H1 (cell line): Measurements from ENCODE around the gene CAPZB. TPM values are rescaled to one million over a fixed set of nuclear protein-coding genes. Genes with fewer than 3 reads are reported as not detected.

Source experiments
- CTCF ChIA-PET: fragments of 300-600 bp; sonication (Branson Sonifier 250); formaldehyde crosslinking; loops from one replicate; lab custom pipeline; 2021; ENCODE audit not compliant: partially characterized antibody; lab: Charles Lee
- POLR2A ChIA-PET: fragments of 300-600 bp; sonication (Branson Sonifier 250); formaldehyde crosslinking; loops from one replicate; lab custom pipeline; 2021; ENCODE audit warnings: inconsistent platforms; ENCODE audit not compliant: partially characterized antibody; lab: Charles Lee
- DNase-seq, 2 experiments: peaks; one replicate each; pipeline versions ENCODE4 v3.0.0 to v3.0.0-alpha.2; 2010 to 2022; ENCODE audit warnings: low spot score in 2 of 2, low read depth in 1 of 2, mixed read lengths in 1 of 2
- FAIRE-seq: peaks from 2 replicates; lab custom pipeline; 2011; peaks lifted over from hg19 to GRCh38; lab: Jason Lieb, UNC
- H2AFZ ChIP-seq: 2 replicates; pipeline ENCODE4 v1.8.1; 2012; ENCODE audit warnings: low read length, inconsistent platforms
- H2AK5ac ChIP-seq: 2 replicates; pipeline ENCODE4 v1.6.1; 2013; ENCODE audit warnings: low read depth, low read length
- H2BK120ac ChIP-seq: replicated peaks from 2 replicates; pipeline ENCODE3; 2013; ENCODE audit warnings: low read depth, low read length, inconsistent platforms
- H2BK12ac ChIP-seq: 2 replicates; pipeline ENCODE4 v1.6.1; 2013; ENCODE audit warnings: low read depth, low read length
- H2BK15ac ChIP-seq: 2 replicates; pipeline ENCODE4 v1.6.1; 2013; ENCODE audit warnings: low read length
- H2BK20ac ChIP-seq: 2 replicates; pipeline ENCODE4 v1.6.1; 2013; ENCODE audit warnings: low read length
- H2BK5ac ChIP-seq: 2 replicates; pipeline ENCODE4 v1.6.1; 2013; ENCODE audit warnings: low read depth, low read length
- H3K14ac ChIP-seq: 2 replicates; pipeline ENCODE4 v1.6.1; 2013; ENCODE audit warnings: inconsistent platforms; ENCODE audit not compliant: insufficient read length
- H3K18ac ChIP-seq: 2 replicates; pipeline ENCODE4 v1.6.1; 2013; ENCODE audit warnings: low read length; ENCODE audit errors: extremely low read depth
- H3K23ac ChIP-seq: 2 replicates; pipeline ENCODE4 v1.6.1; 2013; ENCODE audit warnings: inconsistent platforms; ENCODE audit not compliant: insufficient read length
- H3K23me2 ChIP-seq: 2 replicates; pipeline ENCODE4 v1.6.1; 2013; ENCODE audit warnings: low read depth, low read length
- H3K27ac ChIP-seq: 2 replicates; pipeline ENCODE4 v1.6.1; 2011; ENCODE audit warnings: low read depth, low read length, inconsistent platforms
- H3K27me3 ChIP-seq, 4 experiments: replicated peaks in 1 of 4; 1 replicate in 1 of 4; 2 replicates in 3 of 4; pipeline versions ENCODE4 v1.6.1 to v1.8.1; 2011 to 2013; ENCODE audit warnings: low read length in 3 of 4, mild to moderate bottlenecking in 3 of 4, inconsistent platforms in 2 of 4, mixed read lengths in 2 of 4, moderate library complexity in 1 of 4; ENCODE audit not compliant: control insufficient read depth in 3 of 4, insufficient read depth in 3 of 4; ENCODE audit errors: extremely low read depth in 1 of 4
- H3K36me3 ChIP-seq, 4 experiments: 2 replicates each; pipeline versions ENCODE4 v1.6.1 to v1.8.1; 2011 to 2013; ENCODE audit warnings: mild to moderate bottlenecking in 4 of 4, low read length in 3 of 4, moderate library complexity in 2 of 4, control low read depth in 1 of 4, inconsistent platforms in 1 of 4; ENCODE audit not compliant: insufficient read depth in 4 of 4, control insufficient read depth in 2 of 4
- H3K4ac ChIP-seq: replicated peaks from 2 replicates; pipeline ENCODE3; 2013; ENCODE audit warnings: low read length, low read depth, mixed read lengths, inconsistent platforms; ENCODE audit not compliant: insufficient read length
- H3K4me1 ChIP-seq, 4 experiments: replicated peaks in 1 of 4; 1 replicate in 1 of 4; 2 replicates in 3 of 4; pipeline versions ENCODE4 v1.6.1 to v1.8.1; 2011 to 2013; ENCODE audit warnings: low read length in 3 of 4, inconsistent platforms in 2 of 4, mixed read lengths in 1 of 4; ENCODE audit not compliant: insufficient read depth in 4 of 4, control insufficient read depth in 3 of 4
- H3K4me2 ChIP-seq, 2 experiments: 2 replicates each; pipeline versions ENCODE4 v1.6.1 to v1.8.1; 2011 to 2013; ENCODE audit warnings: low read depth in 2 of 2, low read length in 2 of 2, control low read depth in 1 of 2, inconsistent platforms in 1 of 2, mild to moderate bottlenecking in 1 of 2; ENCODE audit not compliant: insufficient read depth in 1 of 2
- H3K4me3 ChIP-seq, 4 experiments: fragments of 200-600, 300-600 bp in 1 of 4; sonication (generic), shearing (Covaris generic), sonication (Bioruptor Twin) in 1 of 4; 2 replicates each; pipeline versions ENCODE4 v1.5.1 to v1.8.1; 2011 to 2016; ENCODE audit warnings: low read length in 4 of 4, low read depth in 3 of 4, control low read depth in 2 of 4, inconsistent platforms in 2 of 4, mild to moderate bottlenecking in 2 of 4, mixed read lengths in 1 of 4, moderate library complexity in 1 of 4; ENCODE audit not compliant: insufficient read depth in 2 of 4; ENCODE audit errors: extremely low read depth in 1 of 4
- H3K56ac ChIP-seq: replicated peaks from 2 replicates; pipeline ENCODE3; 2013; ENCODE audit warnings: low read depth, mild to moderate bottlenecking, mixed read lengths, low read length, inconsistent platforms; ENCODE audit not compliant: insufficient read length
- H3K79me1 ChIP-seq: 2 replicates; pipeline ENCODE4 v1.6.1; 2013; ENCODE audit warnings: low read depth, low read length, control low read depth
- H3K79me2 ChIP-seq, 2 experiments: 2 replicates each; pipeline versions ENCODE4 v1.6.1 to v1.8.1; 2012 to 2013; ENCODE audit warnings: low read length in 2 of 2, mild to moderate bottlenecking in 2 of 2, inconsistent platforms in 1 of 2; ENCODE audit not compliant: insufficient read depth in 2 of 2, control insufficient read depth in 1 of 2
- H3K9ac ChIP-seq, 4 experiments: replicated peaks in 1 of 4; 1 replicate in 1 of 4; 2 replicates in 3 of 4; pipeline versions ENCODE4 v1.6.1 to v1.8.1; 2011 to 2013; ENCODE audit warnings: low read depth in 3 of 4, low read length in 3 of 4, control low read depth in 2 of 4, mild to moderate bottlenecking in 2 of 4, moderate library complexity in 2 of 4, inconsistent platforms in 1 of 4; ENCODE audit errors: extremely low read depth in 1 of 4
- H3K9me3 ChIP-seq, 2 experiments: 2 replicates each; pipeline versions ENCODE4 v1.6.1 to v1.8.1; 2012 to 2013; ENCODE audit warnings: mild to moderate bottlenecking in 2 of 2, moderate library complexity in 2 of 2, control low read depth in 1 of 2, inconsistent platforms in 1 of 2, low read depth in 1 of 2, low read length in 1 of 2, mixed read lengths in 1 of 2; ENCODE audit not compliant: insufficient read depth in 2 of 2
- H4K20me1 ChIP-seq, 2 experiments: replicated peaks in 1 of 2; 2 replicates each; pipeline versions ENCODE3 to v1.8.1; 2011 to 2013; ENCODE audit warnings: inconsistent platforms in 2 of 2, low read length in 2 of 2, mild to moderate bottlenecking in 1 of 2; ENCODE audit not compliant: insufficient read depth in 2 of 2, control insufficient read depth in 1 of 2
- H4K5ac ChIP-seq: 2 replicates; pipeline ENCODE4 v1.6.1; 2013; ENCODE audit warnings: low read length, low read depth, mixed read lengths, inconsistent platforms; ENCODE audit not compliant: insufficient read length
- H4K8ac ChIP-seq: 2 replicates; pipeline ENCODE4 v1.8.0; 2013; ENCODE audit warnings: mild to moderate bottlenecking, moderate library complexity, low read length, inconsistent platforms; ENCODE audit not compliant: insufficient read depth; ENCODE audit errors: extremely low read depth
- H4K91ac ChIP-seq: replicated peaks from 2 replicates; pipeline ENCODE3; 2013; ENCODE audit warnings: low read length, mixed read lengths, inconsistent platforms; ENCODE audit not compliant: insufficient read length
- CREB1 ChIP-seq: IDR thresholded peaks from 2 replicates; pipeline ENCODE4 v1.6.1; 2012; ENCODE audit warnings: inconsistent platforms
- HDAC6 ChIP-seq: IDR thresholded peaks from one replicate; pipeline ENCODE4 v1.7.1; 2012; ENCODE audit warnings: low read depth, mild to moderate bottlenecking, inconsistent platforms, low read length, moderate library complexity
- POU5F1 ChIP-seq: IDR thresholded peaks from 2 replicates; pipeline ENCODE4 v1.6.1; 2011; ENCODE audit warnings: low read depth, mild to moderate bottlenecking, low read length, moderate library complexity
- RAD21 ChIP-seq, 2 experiments: IDR thresholded peaks in 1 of 2; conservative IDR thresholded peaks in 1 of 2; 2 replicates each; pipeline ENCODE4 v1.6.1; 2011; ENCODE audit warnings: low read depth in 2 of 2, low read length in 2 of 2, improper control_type of control experiment in 1 of 2, inconsistent platforms in 1 of 2, mild to moderate bottlenecking in 1 of 2, moderate library complexity in 1 of 2
- RBBP5 ChIP-seq: IDR thresholded peaks from 2 replicates; pipeline ENCODE4 v1.7.1; 2012; ENCODE audit warnings: low read depth, mild to moderate bottlenecking, inconsistent platforms, low read length, moderate library complexity, borderline replicate concordance
- SP2 ChIP-seq: IDR thresholded peaks from 2 replicates; pipeline ENCODE4 v1.6.1; 2012; ENCODE audit warnings: mild to moderate bottlenecking, low read length, inconsistent platforms
- SP4 ChIP-seq: IDR thresholded peaks from 2 replicates; pipeline ENCODE4 v1.6.1; 2012; ENCODE audit warnings: low read length, inconsistent platforms
- SRF ChIP-seq: IDR thresholded peaks from 2 replicates; pipeline ENCODE4 v1.6.1; 2011; ENCODE audit warnings: mild to moderate bottlenecking, low read depth, low read length, moderate library complexity
- TAF1 ChIP-seq: IDR thresholded peaks from 2 replicates; pipeline ENCODE4 v1.6.1; 2011; ENCODE audit warnings: mild to moderate bottlenecking, low read depth, low read length
- WGBS, 2 experiments: shearing (Covaris generic) in 1 of 2; methylation state at CpG; one replicate each; pipeline versions ENCODE4 v1.1.6 to v1.1.7; 2013 to 2015; ENCODE audit warnings: low lambda C conversion rate in 2 of 2, mixed read lengths in 2 of 2, inconsistent platforms in 1 of 2, low coverage in 1 of 2, missing lambda C conversion rate in 1 of 2; ENCODE audit not compliant: insufficient replicate concordance in 2 of 2, insufficient coverage in 1 of 2, insufficient read length in 1 of 2; ENCODE audit errors: extremely low coverage in 1 of 2, missing lambda C conversion rate in 1 of 2; 5-methylcytosine and 5-hydroxymethylcytosine counted together
- polyA plus RNA-seq, 7 experiments: library from polyadenylated mRNA; depleted of rRNA in 3 of 7; stranded (reverse) in 5 of 7; unstranded in 2 of 7; fragments of >200 nt in 5 of 7; fragments of 200-250 nt in 2 of 7; gene quantifications; 1 replicate in 5 of 7; 2 replicates in 1 of 7; 4 replicates in 1 of 7; pipeline versions ENCODE4 v1.2.1 to v1.2.3, GENCODE V29; 2011 to 2013; ENCODE audit warnings: missing spikeins in 2 of 7, mixed read lengths in 2 of 7
- total RNA-seq: library from RNA; stranded (reverse); fragmentation: NEBNext Ultra II Directional; extraction: Animal tissue kit (Norgen Biotek cat#: 25700); gene quantifications from 2 replicates; pipeline ENCODE4 v1.2.1, GENCODE V29; 2021
- TF ChIP-seq, protein P1 (sequence below), 3 experiments: IDR thresholded peaks; 1 replicate in 2 of 3; 2 replicates in 1 of 3; pipeline versions ENCODE4 v1.5.1 to v1.6.1; 2011; ENCODE audit warnings: low read length in 3 of 3, mild to moderate bottlenecking in 3 of 3, inconsistent platforms in 2 of 3, low read depth in 1 of 3, moderate library complexity in 1 of 3; ENCODE audit not compliant: insufficient read depth in 1 of 3; ENCODE audit errors: control extremely low read depth in 1 of 3
- TF ChIP-seq, protein P2 (sequence below): IDR thresholded peaks from 2 replicates; pipeline ENCODE4 v1.6.1; 2011; ENCODE audit warnings: low read length, improper control_type of control experiment

CAPZB gene
- total and polyA plus RNA-seq, 2 of the 8 experiments (the other 6 are each of a cell fraction or from before 2014, with no cell fraction given) = 162 to 371 TPM

DNA sequence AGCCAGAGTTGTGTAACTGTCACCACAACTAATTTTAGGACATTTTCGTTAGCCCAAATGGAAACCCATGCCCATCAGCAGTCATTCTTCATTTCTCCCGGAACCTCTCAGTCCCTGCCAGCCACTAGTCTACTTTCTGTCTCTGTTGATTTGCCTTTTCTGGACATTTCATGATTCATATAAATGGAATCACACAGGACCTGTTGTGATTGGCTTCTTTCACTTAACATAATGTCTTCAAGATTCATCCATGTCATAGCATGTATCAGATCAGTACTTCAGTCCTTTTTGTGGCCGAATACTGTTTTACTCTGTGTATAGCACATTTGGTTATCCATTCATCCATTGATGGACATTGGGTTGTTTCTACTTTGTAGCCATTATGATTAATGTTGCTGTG is 166.1 kb downstream of the CAPZB start:
- H3K36me3 ChIP-seq = peaks cover 0 to 6% (median 2%) of the 10 kb centered on the region in 4 experiments; a peak in 4 of 8 replicates
- H3K4me1 ChIP-seq = peaks cover 0 to 5% (median 2%) of the 10 kb centered on the region in 4 experiments; a peak in 5 of 7 replicates
- no peak overlapping the region for H3K14ac ChIP-seq
- H3K9me3 ChIP-seq = no peaks in the 10 kb centered on the region
- no peak overlapping the region for H3K56ac ChIP-seq
- H3K9ac ChIP-seq = no peak overlapping the region
- H3K27me3 ChIP-seq = no peaks in the 10 kb centered on the region
- H2BK5ac ChIP-seq = no peak overlapping the region
- no peak for FAIRE-seq
- H3K4ac ChIP-seq = no peak overlapping the region
- H3K4me2 ChIP-seq = no peak overlapping the region
- no peak overlapping the region for H2AK5ac ChIP-seq
- peaks cover 3 to 19% of the 10 kb centered on the region in 2 experiments for H4K20me1 ChIP-seq
- H4K5ac ChIP-seq = no peak overlapping the region
- H2BK120ac ChIP-seq = no peak overlapping the region
- no peak overlapping the region for H4K91ac ChIP-seq
- no peak overlapping the region for H4K8ac ChIP-seq
- H3K23ac ChIP-seq = no peak overlapping the region
- no peaks in the 10 kb centered on the region for H3K23me2 ChIP-seq
- H2AFZ ChIP-seq = no peak overlapping the region
- H2BK15ac ChIP-seq = no peak overlapping the region
- H3K4me3 ChIP-seq = no peak overlapping the region
- POLR2A ChIA-PET = interaction anchor here (1.0 to 16.9 kb wide), 2 partner anchors 12 to 63 kb away, joined by 3 to 143 read pairs; no protein-coding TSS in a partner anchor
- CTCF ChIA-PET = interaction anchor here (0.6 to 1.2 kb wide), 2 partner anchors 22 to 110 kb away, joined by 3 to 4 read pairs; no protein-coding TSS in a partner anchor
- no peak overlapping the region for H2BK20ac ChIP-seq
- H3K18ac ChIP-seq = no peak overlapping the region
- no peak for DNase-seq
- no peaks in the 10 kb centered on the region for H3K79me2 ChIP-seq
- H3K79me1 ChIP-seq = no peaks in the 10 kb centered on the region
- H3K27ac ChIP-seq = no peak overlapping the region
- H2BK12ac ChIP-seq = no peak overlapping the region
- 95% methylated on average over 3 of the region's 3 CpGs; no CpG with 5 or more reads in 1 of the 2 experiments for WGBS, 2 experiments
- no peak for TF ChIP-seq RBBP5
- TF ChIP-seq, protein P1, sequence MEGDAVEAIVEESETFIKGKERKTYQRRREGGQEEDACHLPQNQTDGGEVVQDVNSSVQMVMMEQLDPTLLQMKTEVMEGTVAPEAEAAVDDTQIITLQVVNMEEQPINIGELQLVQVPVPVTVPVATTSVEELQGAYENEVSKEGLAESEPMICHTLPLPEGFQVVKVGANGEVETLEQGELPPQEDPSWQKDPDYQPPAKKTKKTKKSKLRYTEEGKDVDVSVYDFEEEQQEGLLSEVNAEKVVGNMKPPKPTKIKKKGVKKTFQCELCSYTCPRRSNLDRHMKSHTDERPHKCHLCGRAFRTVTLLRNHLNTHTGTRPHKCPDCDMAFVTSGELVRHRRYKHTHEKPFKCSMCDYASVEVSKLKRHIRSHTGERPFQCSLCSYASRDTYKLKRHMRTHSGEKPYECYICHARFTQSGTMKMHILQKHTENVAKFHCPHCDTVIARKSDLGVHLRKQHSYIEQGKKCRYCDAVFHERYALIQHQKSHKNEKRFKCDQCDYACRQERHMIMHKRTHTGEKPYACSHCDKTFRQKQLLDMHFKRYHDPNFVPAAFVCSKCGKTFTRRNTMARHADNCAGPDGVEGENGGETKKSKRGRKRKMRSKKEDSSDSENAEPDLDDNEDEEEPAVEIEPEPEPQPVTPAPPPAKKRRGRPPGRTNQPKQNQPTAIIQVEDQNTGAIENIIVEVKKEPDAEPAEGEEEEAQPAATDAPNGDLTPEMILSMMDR (IDR thresholded peaks at IDR 0.05; ENCODE audit: control extremely low read depth in 1 of 3, insufficient read depth in 1 of 3, low read depth in 1 of 3, low read length in 3 of 3) = no peak
- TF ChIP-seq SP4 = no peak
- no peak for TF ChIP-seq TAF1
- no peak for TF ChIP-seq SP2
- no peak for TF ChIP-seq CREB1
- TF ChIP-seq RAD21 (IDR thresholded peaks at IDR 0.05 in 1 of 2, conservative IDR thresholded peaks at IDR 0.05 in 1 of 2; ENCODE audit: low read depth in 2 of 2, low read length in 2 of 2) = no peak
- no peak for TF ChIP-seq HDAC6
- no peak for TF ChIP-seq POU5F1
- TF ChIP-seq SRF = no peak
- TF ChIP-seq, protein P2, sequence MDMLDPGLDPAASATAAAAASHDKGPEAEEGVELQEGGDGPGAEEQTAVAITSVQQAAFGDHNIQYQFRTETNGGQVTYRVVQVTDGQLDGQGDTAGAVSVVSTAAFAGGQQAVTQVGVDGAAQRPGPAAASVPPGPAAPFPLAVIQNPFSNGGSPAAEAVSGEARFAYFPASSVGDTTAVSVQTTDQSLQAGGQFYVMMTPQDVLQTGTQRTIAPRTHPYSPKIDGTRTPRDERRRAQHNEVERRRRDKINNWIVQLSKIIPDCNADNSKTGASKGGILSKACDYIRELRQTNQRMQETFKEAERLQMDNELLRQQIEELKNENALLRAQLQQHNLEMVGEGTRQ = no peak
